Fibroblast of mammary gland (primary cell): Measurements from ENCODE around the gene FBN1.

ENCODE experiments used
- DNase-seq: peaks from one replicate; pipeline ENCODE4 v3.0.0-alpha.2; 2010; ENCODE audit warnings: low read depth
- H3K4me3 ChIP-seq: 2 replicates; pipeline ENCODE4 v1.5.1; 2011; ENCODE audit warnings: low read depth, mild to moderate bottlenecking, low read length, moderate library complexity; ENCODE audit not compliant: control insufficient read depth
- TF ChIP-seq, protein P1 (sequence below): conservative IDR thresholded peaks from 2 replicates; pipeline ENCODE4 v1.5.1; 2011; ENCODE audit warnings: low read depth, low read length, inconsistent platforms; ENCODE audit not compliant: control insufficient read depth, insufficient read depth

Gene FBN1

DNA sequence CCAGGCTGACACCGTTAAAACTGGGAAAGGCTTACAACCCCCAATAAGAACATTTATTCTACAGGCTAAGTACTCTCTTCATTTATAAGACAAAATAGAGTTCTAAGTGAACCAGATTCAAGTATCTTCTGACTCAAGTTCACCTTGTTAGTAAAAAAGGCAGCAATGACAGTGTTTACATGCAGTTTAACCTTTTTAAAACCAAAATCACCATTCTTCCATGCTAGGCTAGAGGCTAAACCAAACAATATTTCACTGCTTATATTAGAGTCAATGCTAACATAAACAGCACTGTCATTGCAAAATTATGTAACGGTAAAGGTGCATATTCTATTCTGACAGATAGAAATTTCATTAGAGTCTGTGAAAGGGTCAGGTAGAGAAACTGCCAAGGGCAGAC lies 118.0 kb downstream of the FBN1 start:
- TF ChIP-seq, protein P1, sequence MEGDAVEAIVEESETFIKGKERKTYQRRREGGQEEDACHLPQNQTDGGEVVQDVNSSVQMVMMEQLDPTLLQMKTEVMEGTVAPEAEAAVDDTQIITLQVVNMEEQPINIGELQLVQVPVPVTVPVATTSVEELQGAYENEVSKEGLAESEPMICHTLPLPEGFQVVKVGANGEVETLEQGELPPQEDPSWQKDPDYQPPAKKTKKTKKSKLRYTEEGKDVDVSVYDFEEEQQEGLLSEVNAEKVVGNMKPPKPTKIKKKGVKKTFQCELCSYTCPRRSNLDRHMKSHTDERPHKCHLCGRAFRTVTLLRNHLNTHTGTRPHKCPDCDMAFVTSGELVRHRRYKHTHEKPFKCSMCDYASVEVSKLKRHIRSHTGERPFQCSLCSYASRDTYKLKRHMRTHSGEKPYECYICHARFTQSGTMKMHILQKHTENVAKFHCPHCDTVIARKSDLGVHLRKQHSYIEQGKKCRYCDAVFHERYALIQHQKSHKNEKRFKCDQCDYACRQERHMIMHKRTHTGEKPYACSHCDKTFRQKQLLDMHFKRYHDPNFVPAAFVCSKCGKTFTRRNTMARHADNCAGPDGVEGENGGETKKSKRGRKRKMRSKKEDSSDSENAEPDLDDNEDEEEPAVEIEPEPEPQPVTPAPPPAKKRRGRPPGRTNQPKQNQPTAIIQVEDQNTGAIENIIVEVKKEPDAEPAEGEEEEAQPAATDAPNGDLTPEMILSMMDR, result no peak
- no peak for DNase-seq
- no peak overlapping the region for H3K4me3 ChIP-seq

DNA sequence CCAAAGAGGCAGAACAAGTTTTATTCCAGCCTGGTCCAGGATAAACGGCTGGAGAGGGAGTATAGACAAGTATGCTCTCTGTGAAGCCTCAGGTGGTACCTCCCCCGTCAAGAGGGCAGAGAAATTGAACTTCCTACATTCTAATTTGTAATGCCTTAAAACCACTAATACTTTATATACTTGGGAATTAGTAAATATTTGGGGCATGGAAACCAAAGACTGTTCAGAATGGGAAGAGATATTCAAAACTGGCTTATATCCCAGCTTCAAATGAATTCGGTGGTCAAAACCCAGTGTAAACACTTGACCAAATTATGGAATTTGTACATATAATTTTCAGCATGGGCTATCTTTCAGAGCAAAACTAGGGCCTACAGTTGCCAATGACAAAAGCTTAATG lies 122.6 kb downstream of the FBN1 start:
- H3K4me3 ChIP-seq, result no peak overlapping the region
- no peak for DNase-seq
- TF ChIP-seq, protein P1, result no peak

DNA sequence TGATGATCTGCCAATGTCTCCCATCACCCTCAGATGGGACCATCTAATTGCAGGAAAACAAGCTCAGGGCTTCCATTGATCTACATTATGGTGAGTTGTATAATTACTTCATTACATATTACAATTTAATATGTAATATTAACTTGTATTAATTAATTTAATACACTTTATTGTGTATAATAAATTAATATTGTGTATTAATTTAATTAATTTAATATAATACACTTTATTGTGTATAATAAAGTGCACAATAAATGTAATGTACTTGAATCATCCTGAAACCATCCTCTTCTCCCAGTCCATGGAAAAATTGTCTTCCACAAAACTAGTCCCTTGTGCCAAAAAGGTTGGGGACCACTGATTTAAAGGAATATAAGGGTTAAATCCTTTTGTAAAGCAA lies 123.4 kb downstream of the FBN1 start:
- no peak overlapping the region for H3K4me3 ChIP-seq
- TF ChIP-seq, protein P1, result no peak
- no peak for DNase-seq

DNA sequence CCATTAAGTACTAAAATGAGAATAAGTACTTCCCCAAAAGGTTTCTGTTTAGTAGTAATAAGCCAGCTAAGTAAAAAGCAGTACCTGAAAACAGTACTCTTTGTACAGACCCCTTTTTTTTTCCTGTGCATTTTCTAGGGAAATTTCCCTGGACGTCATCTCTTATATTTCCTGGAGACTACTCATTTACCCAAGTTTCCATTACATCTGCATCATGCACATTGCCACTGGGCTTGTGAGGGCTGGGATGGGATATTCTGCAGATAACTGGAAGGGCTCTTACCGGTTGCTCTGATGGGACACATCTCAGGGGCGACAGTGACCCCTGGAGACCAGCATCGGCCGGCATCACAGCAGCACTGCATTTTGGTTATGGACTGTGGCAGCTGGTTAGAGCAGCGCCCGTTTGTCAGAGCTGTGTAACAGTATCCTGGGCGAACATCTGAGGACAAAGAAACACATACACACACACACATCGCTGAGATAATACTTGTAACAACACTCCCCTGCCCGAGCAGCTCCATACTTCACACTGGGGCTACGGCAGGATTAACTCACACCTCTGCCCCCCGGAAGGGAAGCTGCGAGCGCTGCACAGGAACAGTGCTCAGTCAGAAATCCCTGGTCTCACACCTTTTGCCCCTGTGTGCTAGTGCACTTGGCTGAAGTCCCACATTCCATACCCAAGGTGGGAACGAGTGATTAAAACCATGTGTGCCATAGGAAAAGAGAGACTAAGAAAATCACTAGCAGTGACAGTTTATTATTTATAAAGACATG lies 124.9 kb downstream of the FBN1 start:
- no peak for DNase-seq
- H3K4me3 ChIP-seq, result no peak overlapping the region
- TF ChIP-seq, protein P1, result no peak

DNA sequence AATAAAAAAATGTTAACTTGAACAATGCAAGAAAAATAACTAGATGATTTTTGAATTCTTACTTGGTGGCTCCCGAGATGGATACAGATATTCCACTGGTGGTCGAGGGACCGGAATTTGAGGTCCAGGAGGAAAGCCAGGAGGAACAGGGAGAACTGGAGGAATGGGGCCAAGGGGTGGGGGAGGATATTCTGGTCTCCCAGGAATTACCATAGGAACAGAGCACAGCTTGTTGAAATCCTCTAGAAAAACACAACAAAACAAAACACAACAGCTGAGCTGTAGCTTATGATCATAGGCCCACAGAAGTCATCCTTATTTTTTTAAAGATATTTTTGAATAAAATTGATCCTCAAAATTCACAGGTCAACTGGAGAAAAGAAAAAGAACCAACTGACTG lies 129.4 kb downstream of the FBN1 start:
- TF ChIP-seq, protein P1, result no peak
- no peak for DNase-seq
- no peak overlapping the region for H3K4me3 ChIP-seq

DNA sequence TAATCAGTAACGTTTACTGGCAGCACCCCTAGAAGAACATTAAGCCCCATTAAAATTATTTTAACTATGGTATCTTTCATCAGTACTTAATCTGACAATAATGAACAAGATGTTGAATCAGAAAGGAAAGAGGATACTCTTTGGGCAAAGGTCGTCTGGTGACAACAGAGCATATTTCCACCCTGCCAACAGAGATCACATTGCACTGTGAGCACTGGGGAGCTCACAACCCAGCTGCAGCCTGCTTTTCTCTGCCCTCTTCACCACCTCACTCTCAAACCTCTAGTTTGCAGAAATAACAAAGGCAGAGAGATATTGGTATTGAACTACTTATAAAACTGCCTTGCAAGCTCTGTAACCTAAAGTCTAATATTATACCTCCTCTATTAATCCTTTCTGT lies 130.0 kb downstream of the FBN1 start:
- no peak overlapping the region for H3K4me3 ChIP-seq
- TF ChIP-seq, protein P1, result no peak
- DNase-seq, result no peak

DNA sequence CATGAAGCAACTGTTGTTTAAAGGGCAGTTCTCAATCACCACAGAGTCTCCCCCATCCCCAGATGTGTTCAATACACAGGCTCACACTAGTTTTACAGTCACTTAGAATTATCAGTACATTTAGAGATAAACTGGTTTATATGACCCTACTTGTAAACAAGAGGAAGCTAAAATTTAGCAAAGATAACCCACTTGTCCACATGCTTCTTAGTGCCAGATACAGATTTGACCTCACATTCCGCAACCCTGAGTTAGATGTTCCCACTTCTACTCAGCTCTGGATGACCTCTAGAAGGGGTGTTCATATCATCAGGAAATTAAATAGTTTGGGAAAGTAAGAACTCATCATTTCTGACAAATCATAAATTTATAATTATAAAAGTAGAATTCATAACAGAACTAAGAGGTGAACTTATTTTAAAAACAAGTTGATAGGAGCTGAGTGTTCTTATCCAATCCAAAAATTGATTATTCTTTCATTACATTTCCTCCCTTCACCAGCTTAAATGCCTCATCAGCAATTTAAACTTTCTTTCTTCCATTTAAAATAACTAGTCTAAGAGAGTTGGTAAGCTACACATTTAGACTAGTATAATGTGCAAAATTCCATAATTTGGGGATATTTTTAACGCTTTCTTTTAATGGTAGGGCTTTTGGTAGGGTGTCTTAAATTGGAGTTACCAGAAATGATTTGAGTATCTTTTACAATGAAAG lies 131.2 kb downstream of the FBN1 start:
- TF ChIP-seq, protein P1, result no peak
- no peak overlapping the region for H3K4me3 ChIP-seq
- DNase-seq, result no peak
